H1 (cell line): Measurements from ENCODE around the gene NPL. TPM values are rescaled to one million over a fixed set of nuclear protein-coding genes. Genes with fewer than 3 reads are reported as not detected.

Experiments used
- CTCF ChIA-PET: fragments of 300-600 bp; sonication (Branson Sonifier 250); formaldehyde crosslinking; loops from one replicate; lab custom pipeline; 2021; ENCODE audit not compliant: partially characterized antibody; lab: Charles Lee
- POLR2A ChIA-PET: fragments of 300-600 bp; sonication (Branson Sonifier 250); formaldehyde crosslinking; loops from one replicate; lab custom pipeline; 2021; ENCODE audit warnings: inconsistent platforms; ENCODE audit not compliant: partially characterized antibody; lab: Charles Lee
- DNase-seq, 2 experiments: peaks; one replicate each; pipeline versions ENCODE4 v3.0.0 to v3.0.0-alpha.2; 2010 to 2022; ENCODE audit warnings: low spot score in 2 of 2, low read depth in 1 of 2, mixed read lengths in 1 of 2
- FAIRE-seq: peaks from 2 replicates; lab custom pipeline; 2011; peaks lifted over from hg19 to GRCh38; lab: Jason Lieb, UNC
- H2AFZ ChIP-seq: 2 replicates; pipeline ENCODE4 v1.8.1; 2012; ENCODE audit warnings: low read length, inconsistent platforms
- H2AK5ac ChIP-seq: 2 replicates; pipeline ENCODE4 v1.6.1; 2013; ENCODE audit warnings: low read depth, low read length
- H2BK120ac ChIP-seq: replicated peaks from 2 replicates; pipeline ENCODE3; 2013; ENCODE audit warnings: low read depth, low read length, inconsistent platforms
- H2BK12ac ChIP-seq: 2 replicates; pipeline ENCODE4 v1.6.1; 2013; ENCODE audit warnings: low read depth, low read length
- H2BK15ac ChIP-seq: 2 replicates; pipeline ENCODE4 v1.6.1; 2013; ENCODE audit warnings: low read length
- H2BK20ac ChIP-seq: 2 replicates; pipeline ENCODE4 v1.6.1; 2013; ENCODE audit warnings: low read length
- H2BK5ac ChIP-seq: 2 replicates; pipeline ENCODE4 v1.6.1; 2013; ENCODE audit warnings: low read depth, low read length
- H3K14ac ChIP-seq: 2 replicates; pipeline ENCODE4 v1.6.1; 2013; ENCODE audit warnings: inconsistent platforms; ENCODE audit not compliant: insufficient read length
- H3K18ac ChIP-seq: 2 replicates; pipeline ENCODE4 v1.6.1; 2013; ENCODE audit warnings: low read length; ENCODE audit errors: extremely low read depth
- H3K23ac ChIP-seq: 2 replicates; pipeline ENCODE4 v1.6.1; 2013; ENCODE audit warnings: inconsistent platforms; ENCODE audit not compliant: insufficient read length
- H3K23me2 ChIP-seq: 2 replicates; pipeline ENCODE4 v1.6.1; 2013; ENCODE audit warnings: low read depth, low read length
- H3K27ac ChIP-seq: 2 replicates; pipeline ENCODE4 v1.6.1; 2011; ENCODE audit warnings: low read depth, low read length, inconsistent platforms
- H3K27me3 ChIP-seq, 4 experiments: replicated peaks in 1 of 4; 1 replicate in 1 of 4; 2 replicates in 3 of 4; pipeline versions ENCODE4 v1.6.1 to v1.8.1; 2011 to 2013; ENCODE audit warnings: low read length in 3 of 4, mild to moderate bottlenecking in 3 of 4, inconsistent platforms in 2 of 4, mixed read lengths in 2 of 4, moderate library complexity in 1 of 4; ENCODE audit not compliant: control insufficient read depth in 3 of 4, insufficient read depth in 3 of 4; ENCODE audit errors: extremely low read depth in 1 of 4
- H3K36me3 ChIP-seq, 4 experiments: 2 replicates each; pipeline versions ENCODE4 v1.6.1 to v1.8.1; 2011 to 2013; ENCODE audit warnings: mild to moderate bottlenecking in 4 of 4, low read length in 3 of 4, moderate library complexity in 2 of 4, control low read depth in 1 of 4, inconsistent platforms in 1 of 4; ENCODE audit not compliant: insufficient read depth in 4 of 4, control insufficient read depth in 2 of 4
- H3K4ac ChIP-seq: replicated peaks from 2 replicates; pipeline ENCODE3; 2013; ENCODE audit warnings: low read length, low read depth, mixed read lengths, inconsistent platforms; ENCODE audit not compliant: insufficient read length
- H3K4me1 ChIP-seq, 4 experiments: replicated peaks in 1 of 4; 1 replicate in 1 of 4; 2 replicates in 3 of 4; pipeline versions ENCODE4 v1.6.1 to v1.8.1; 2011 to 2013; ENCODE audit warnings: low read length in 3 of 4, inconsistent platforms in 2 of 4, mixed read lengths in 1 of 4; ENCODE audit not compliant: insufficient read depth in 4 of 4, control insufficient read depth in 3 of 4
- H3K4me2 ChIP-seq, 2 experiments: 2 replicates each; pipeline versions ENCODE4 v1.6.1 to v1.8.1; 2011 to 2013; ENCODE audit warnings: low read depth in 2 of 2, low read length in 2 of 2, control low read depth in 1 of 2, inconsistent platforms in 1 of 2, mild to moderate bottlenecking in 1 of 2; ENCODE audit not compliant: insufficient read depth in 1 of 2
- H3K4me3 ChIP-seq, 4 experiments: fragments of 200-600, 300-600 bp in 1 of 4; sonication (generic), shearing (Covaris generic), sonication (Bioruptor Twin) in 1 of 4; 2 replicates each; pipeline versions ENCODE4 v1.5.1 to v1.8.1; 2011 to 2016; ENCODE audit warnings: low read length in 4 of 4, low read depth in 3 of 4, control low read depth in 2 of 4, inconsistent platforms in 2 of 4, mild to moderate bottlenecking in 2 of 4, mixed read lengths in 1 of 4, moderate library complexity in 1 of 4; ENCODE audit not compliant: insufficient read depth in 2 of 4; ENCODE audit errors: extremely low read depth in 1 of 4
- H3K56ac ChIP-seq: replicated peaks from 2 replicates; pipeline ENCODE3; 2013; ENCODE audit warnings: low read depth, mild to moderate bottlenecking, mixed read lengths, low read length, inconsistent platforms; ENCODE audit not compliant: insufficient read length
- H3K79me1 ChIP-seq: 2 replicates; pipeline ENCODE4 v1.6.1; 2013; ENCODE audit warnings: low read depth, low read length, control low read depth
- H3K79me2 ChIP-seq, 2 experiments: 2 replicates each; pipeline versions ENCODE4 v1.6.1 to v1.8.1; 2012 to 2013; ENCODE audit warnings: low read length in 2 of 2, mild to moderate bottlenecking in 2 of 2, inconsistent platforms in 1 of 2; ENCODE audit not compliant: insufficient read depth in 2 of 2, control insufficient read depth in 1 of 2
- H3K9ac ChIP-seq, 4 experiments: replicated peaks in 1 of 4; 1 replicate in 1 of 4; 2 replicates in 3 of 4; pipeline versions ENCODE4 v1.6.1 to v1.8.1; 2011 to 2013; ENCODE audit warnings: low read depth in 3 of 4, low read length in 3 of 4, control low read depth in 2 of 4, mild to moderate bottlenecking in 2 of 4, moderate library complexity in 2 of 4, inconsistent platforms in 1 of 4; ENCODE audit errors: extremely low read depth in 1 of 4
- H3K9me3 ChIP-seq, 2 experiments: 2 replicates each; pipeline versions ENCODE4 v1.6.1 to v1.8.1; 2012 to 2013; ENCODE audit warnings: mild to moderate bottlenecking in 2 of 2, moderate library complexity in 2 of 2, control low read depth in 1 of 2, inconsistent platforms in 1 of 2, low read depth in 1 of 2, low read length in 1 of 2, mixed read lengths in 1 of 2; ENCODE audit not compliant: insufficient read depth in 2 of 2
- H4K20me1 ChIP-seq, 2 experiments: replicated peaks in 1 of 2; 2 replicates each; pipeline versions ENCODE3 to v1.8.1; 2011 to 2013; ENCODE audit warnings: inconsistent platforms in 2 of 2, low read length in 2 of 2, mild to moderate bottlenecking in 1 of 2; ENCODE audit not compliant: insufficient read depth in 2 of 2, control insufficient read depth in 1 of 2
- H4K5ac ChIP-seq: 2 replicates; pipeline ENCODE4 v1.6.1; 2013; ENCODE audit warnings: low read length, low read depth, mixed read lengths, inconsistent platforms; ENCODE audit not compliant: insufficient read length
- H4K8ac ChIP-seq: 2 replicates; pipeline ENCODE4 v1.8.0; 2013; ENCODE audit warnings: mild to moderate bottlenecking, moderate library complexity, low read length, inconsistent platforms; ENCODE audit not compliant: insufficient read depth; ENCODE audit errors: extremely low read depth
- H4K91ac ChIP-seq: replicated peaks from 2 replicates; pipeline ENCODE3; 2013; ENCODE audit warnings: low read length, mixed read lengths, inconsistent platforms; ENCODE audit not compliant: insufficient read length
- CHD2 ChIP-seq: IDR thresholded peaks from 2 replicates; pipeline ENCODE4 v1.6.1; 2012; ENCODE audit warnings: low read length, improper control_type of control experiment
- SRF ChIP-seq: IDR thresholded peaks from 2 replicates; pipeline ENCODE4 v1.6.1; 2011; ENCODE audit warnings: mild to moderate bottlenecking, low read depth, low read length, moderate library complexity
- USF2 ChIP-seq: IDR thresholded peaks from 2 replicates; pipeline ENCODE4 v1.6.1; 2011; ENCODE audit warnings: low read length, improper control_type of control experiment
- WGBS, 2 experiments: shearing (Covaris generic) in 1 of 2; methylation state at CpG; one replicate each; pipeline versions ENCODE4 v1.1.6 to v1.1.7; 2013 to 2015; ENCODE audit warnings: low lambda C conversion rate in 2 of 2, mixed read lengths in 2 of 2, inconsistent platforms in 1 of 2, low coverage in 1 of 2, missing lambda C conversion rate in 1 of 2; ENCODE audit not compliant: insufficient replicate concordance in 2 of 2, insufficient coverage in 1 of 2, insufficient read length in 1 of 2; ENCODE audit errors: extremely low coverage in 1 of 2, missing lambda C conversion rate in 1 of 2; 5-methylcytosine and 5-hydroxymethylcytosine counted together
- polyA plus RNA-seq, 7 experiments: library from polyadenylated mRNA; depleted of rRNA in 3 of 7; stranded (reverse) in 5 of 7; unstranded in 2 of 7; fragments of >200 nt in 5 of 7; fragments of 200-250 nt in 2 of 7; gene quantifications; 1 replicate in 5 of 7; 2 replicates in 1 of 7; 4 replicates in 1 of 7; pipeline versions ENCODE4 v1.2.1 to v1.2.3, GENCODE V29; 2011 to 2013; ENCODE audit warnings: missing spikeins in 2 of 7, mixed read lengths in 2 of 7
- total RNA-seq: library from RNA; stranded (reverse); fragmentation: NEBNext Ultra II Directional; extraction: Animal tissue kit (Norgen Biotek cat#: 25700); gene quantifications from 2 replicates; pipeline ENCODE4 v1.2.1, GENCODE V29; 2021

The NPL gene
- total and polyA plus RNA-seq, 2 of the 8 experiments (the other 6 are each of a cell fraction or from before 2014, with no cell fraction given): 2.2 to 4.4 TPM

- H3K4me1 ChIP-seq: no peaks in the 10 kb centered on the region
- no peak overlapping the region for H3K18ac ChIP-seq
- no peak overlapping the region for H3K4ac ChIP-seq
- no peak overlapping the region for H3K4me2 ChIP-seq
- H2BK12ac ChIP-seq: no peak overlapping the region
- no peak overlapping the region for H4K91ac ChIP-seq
- H4K20me1 ChIP-seq: no peaks in the 10 kb centered on the region
- H3K4me3 ChIP-seq: no peak overlapping the region
- H3K56ac ChIP-seq: no peak overlapping the region
- CTCF ChIA-PET: no interaction called here
- POLR2A ChIA-PET: no interaction called here
- no peak overlapping the region for H4K5ac ChIP-seq
- no peak overlapping the region for H2BK15ac ChIP-seq
- H2AFZ ChIP-seq: no peak overlapping the region
- H4K8ac ChIP-seq: no peak overlapping the region
- FAIRE-seq (no peak), DNase-seq (no peak)
- 85% methylated on average over 1 of the region's 1 CpG; no CpG with 5 or more reads in 1 of the 2 experiments for WGBS, 2 experiments
- H3K27ac ChIP-seq: no peak overlapping the region
- no peaks in the 10 kb centered on the region for H3K79me2 ChIP-seq
- no peaks in the 10 kb centered on the region for H3K27me3 ChIP-seq
- H2AK5ac ChIP-seq: no peak overlapping the region
- H3K23ac ChIP-seq: no peak overlapping the region
- H2BK5ac ChIP-seq: no peak overlapping the region
- TF ChIP-seq CHD2 (no peak), USF2 (no peak), SRF (no peak)
- H2BK20ac ChIP-seq: no peak overlapping the region
- H3K9me3 ChIP-seq: peaks cover 4 to 7% of the 10 kb centered on the region in 2 experiments; a peak in 3 of 4 replicates
- H3K14ac ChIP-seq: no peak overlapping the region
- H3K36me3 ChIP-seq: no peaks in the 10 kb centered on the region
- H3K79me1 ChIP-seq: no peaks in the 10 kb centered on the region
- H3K23me2 ChIP-seq: no peaks in the 10 kb centered on the region
- no peak overlapping the region for H2BK120ac ChIP-seq
- no peak overlapping the region for H3K9ac ChIP-seq
Measured at GRCh38 chr1:182742780-182743179, 46.8 kb upstream of the NPL start.
